HUES48 (cell line): ENCODE data around the gene LIPT1.
"Not testable (repeated sequence)": the region's sequence is repeated elsewhere in the genome, so short reads cannot be mapped to it uniquely, and the experiment has no call there.

Experiments
- H3K27ac ChIP-seq: one replicate; pipeline ENCODE4 v1.7.0; 2013; ENCODE audit warnings: low read depth, low read length, inconsistent platforms
- H3K27me3 ChIP-seq: 2 replicates; pipeline ENCODE4 v1.6.1; 2013; ENCODE audit warnings: mild to moderate bottlenecking, low read length; ENCODE audit not compliant: control insufficient read depth, insufficient read depth
- H3K36me3 ChIP-seq: 2 replicates; pipeline ENCODE4 v1.6.1; 2013; ENCODE audit warnings: low read length; ENCODE audit not compliant: control insufficient read depth, insufficient read depth
- H3K4me1 ChIP-seq: 2 replicates; pipeline ENCODE4 v1.6.1; 2013; ENCODE audit warnings: mild to moderate bottlenecking, low read length; ENCODE audit not compliant: control insufficient read depth, insufficient read depth
- H3K4me3 ChIP-seq: 2 replicates; pipeline ENCODE4 v1.5.1; 2013; ENCODE audit warnings: mild to moderate bottlenecking, low read depth, low read length
- H3K9ac ChIP-seq: 2 replicates; pipeline ENCODE4 v1.6.1; 2013; ENCODE audit warnings: mild to moderate bottlenecking, low read depth, low read length, moderate library complexity
- H3K9me3 ChIP-seq: 2 replicates; pipeline ENCODE4 v1.6.1; 2013; ENCODE audit warnings: low read length; ENCODE audit not compliant: control insufficient read depth, insufficient read depth

Gene LIPT1

GRCh38 chr2:99154643-99155536 lies at the start of gene LIPT1, which contains the start of gene TSGA10:
Gene LIPT1, plus strand, starts transcription at chr2:99154967. Its CDS starts 6,991 bp downstream, at chr2:99161958.
Gene TSGA10, minus strand, starts transcription at chr2:99154942. Its CDS starts 45,503 bp downstream, at chr2:99109439.
- peak within 1 kb of the TSS; percentile 83 for H3K27ac ChIP-seq

GRCh38 chr2:99106913-99107312 lies 47.9 kb upstream of the LIPT1 start:
- Histone ChIP-seq H3K4me3 (no peak overlapping the region), H3K9ac (no peak overlapping the region), H3K9me3 (no peaks in the 10 kb centered on the region), H3K27ac (no peak overlapping the region), H3K36me3 (no peaks in the 10 kb centered on the region), H3K27me3 (no peaks in the 10 kb centered on the region), H3K4me1 (no peaks in the 10 kb centered on the region)

More at GRCh38 chr2:99154643-99155536, at the start of gene LIPT1, which contains the start of gene TSGA10:
- H3K27me3 ChIP-seq = no peaks in the 10 kb centered on the region
- H3K9me3 ChIP-seq = no peaks in the 10 kb centered on the region
- H3K4me3 ChIP-seq = peak within 1 kb of the TSS; percentile 93
- H3K9ac ChIP-seq = peak within 1 kb of the TSS; percentile 90
- peaks cover 23% of the 10 kb centered on the region for H3K36me3 ChIP-seq
- peaks cover 5% of the 10 kb centered on the region for H3K4me1 ChIP-seq

DNA sequence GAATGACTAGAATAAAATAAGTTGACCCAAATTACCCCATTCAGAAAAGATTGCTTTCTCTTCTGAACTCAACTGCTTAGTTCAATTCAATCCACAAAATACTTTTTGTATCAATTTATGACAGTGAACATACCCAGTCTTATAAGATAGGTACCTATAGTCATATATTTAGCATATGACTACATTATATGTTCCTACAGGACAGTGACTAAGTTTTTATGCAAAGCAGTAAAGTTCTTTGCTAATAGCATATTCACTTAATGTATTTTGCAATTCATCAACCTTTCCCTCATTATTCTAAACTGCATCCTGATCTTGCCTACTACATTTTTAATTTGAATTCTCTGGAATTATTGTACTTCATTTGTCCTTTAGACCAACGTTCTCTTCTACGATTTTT lies 43.5 kb upstream of the LIPT1 start:
- Histone ChIP-seq H3K27me3 (no peaks in the 10 kb centered on the region), H3K36me3 (no peaks in the 10 kb centered on the region), H3K9me3 (no peaks in the 10 kb centered on the region), H3K4me3 (no peak overlapping the region), H3K27ac (no peak overlapping the region), H3K9ac (no peak overlapping the region), H3K4me1 (no peaks in the 10 kb centered on the region)

DNA sequence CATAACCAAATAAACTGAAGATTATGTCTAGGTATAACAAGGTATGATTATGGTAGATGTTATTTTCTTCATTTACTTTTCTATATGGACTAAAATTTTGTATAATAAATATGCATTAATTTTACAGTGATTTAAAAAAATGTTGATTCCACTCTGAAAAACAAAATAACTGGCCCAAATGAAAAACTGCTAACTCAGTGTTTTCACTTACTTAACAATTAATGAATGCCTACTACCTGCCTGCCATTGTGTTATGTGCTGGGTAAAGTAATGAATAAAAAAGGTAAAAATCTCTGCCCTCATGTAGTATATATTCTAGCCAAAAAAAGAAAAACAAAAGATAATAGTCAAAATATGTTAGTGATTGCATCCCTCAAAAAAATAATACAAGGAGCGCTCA lies 42.8 kb upstream of the LIPT1 start:
- Histone ChIP-seq H3K27ac (no peak overlapping the region), H3K36me3 (no peaks in the 10 kb centered on the region), H3K4me1 (no peaks in the 10 kb centered on the region), H3K4me3 (no peak overlapping the region), H3K9ac (no peak overlapping the region), H3K9me3 (no peaks in the 10 kb centered on the region), H3K27me3 (no peaks in the 10 kb centered on the region)

DNA sequence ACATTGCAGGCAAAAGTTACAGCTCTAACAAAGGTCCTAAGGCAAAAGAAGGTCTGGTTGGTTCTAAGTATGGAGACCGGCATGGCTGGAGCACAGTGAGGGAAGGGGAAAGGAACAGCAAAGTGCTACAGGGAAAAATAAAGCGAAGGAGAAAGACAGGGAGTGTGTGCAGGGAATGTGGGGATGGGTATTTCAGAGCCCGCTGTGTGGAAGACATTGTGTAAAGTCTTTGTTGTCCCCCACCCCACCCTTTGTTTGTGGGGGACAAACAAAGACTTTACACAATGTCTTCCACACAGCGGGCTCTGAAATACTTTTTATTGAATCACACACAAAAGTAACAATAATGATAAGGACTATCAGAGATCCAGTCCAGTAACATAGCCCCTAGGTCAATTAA lies 42.1 kb upstream of the LIPT1 start:
- H3K9me3 ChIP-seq = no peaks in the 10 kb centered on the region

GRCh38 chr2:99127981-99128380 lies 26.8 kb upstream of the LIPT1 start:
- no peak overlapping the region for H3K4me3 ChIP-seq
- no peak overlapping the region for H3K9ac ChIP-seq
- H3K27me3 ChIP-seq = no peaks in the 10 kb centered on the region
- peaks cover 5% of the 10 kb centered on the region for H3K9me3 ChIP-seq
- H3K36me3 ChIP-seq = peaks cover 12% of the 10 kb centered on the region
- no peak overlapping the region for H3K27ac ChIP-seq
- H3K4me1 ChIP-seq = no peaks in the 10 kb centered on the region

More for the DNA sequence above, 42.1 kb upstream of the LIPT1 start:
- H3K27ac ChIP-seq = no peak overlapping the region
- no peaks in the 10 kb centered on the region for H3K36me3 ChIP-seq
- no peak overlapping the region for H3K9ac ChIP-seq
- H3K27me3 ChIP-seq = no peaks in the 10 kb centered on the region
- no peak overlapping the region for H3K4me3 ChIP-seq
- H3K4me1 ChIP-seq = no peaks in the 10 kb centered on the region

- not testable (repeated sequence) for H3K27me3 ChIP-seq, H3K4me3 ChIP-seq, H3K36me3 ChIP-seq, H3K9ac ChIP-seq, H3K4me1 ChIP-seq, H3K27ac ChIP-seq
- peaks cover 34% of the 10 kb centered on the region for H3K9me3 ChIP-seq
Measured at GRCh38 chr2:99135044-99135556, 19.7 kb upstream of the LIPT1 start.

- H3K9ac ChIP-seq = no peak overlapping the region
- H3K27me3 ChIP-seq = no peaks in the 10 kb centered on the region; the same call in 1 of the 2 replicates
- peaks cover 24% of the 10 kb centered on the region for H3K9me3 ChIP-seq
- H3K4me1 ChIP-seq = 0 out of 2 replicates have a peak, but pooled peaks cover 4% of the 10 kb centered on the region
- H3K4me3 ChIP-seq = no peak overlapping the region
- no peaks in the 10 kb centered on the region for H3K36me3 ChIP-seq
- H3K27ac ChIP-seq = no peak overlapping the region
Measured at GRCh38 chr2:99139003-99139402, 15.8 kb upstream of the LIPT1 start.

DNA sequence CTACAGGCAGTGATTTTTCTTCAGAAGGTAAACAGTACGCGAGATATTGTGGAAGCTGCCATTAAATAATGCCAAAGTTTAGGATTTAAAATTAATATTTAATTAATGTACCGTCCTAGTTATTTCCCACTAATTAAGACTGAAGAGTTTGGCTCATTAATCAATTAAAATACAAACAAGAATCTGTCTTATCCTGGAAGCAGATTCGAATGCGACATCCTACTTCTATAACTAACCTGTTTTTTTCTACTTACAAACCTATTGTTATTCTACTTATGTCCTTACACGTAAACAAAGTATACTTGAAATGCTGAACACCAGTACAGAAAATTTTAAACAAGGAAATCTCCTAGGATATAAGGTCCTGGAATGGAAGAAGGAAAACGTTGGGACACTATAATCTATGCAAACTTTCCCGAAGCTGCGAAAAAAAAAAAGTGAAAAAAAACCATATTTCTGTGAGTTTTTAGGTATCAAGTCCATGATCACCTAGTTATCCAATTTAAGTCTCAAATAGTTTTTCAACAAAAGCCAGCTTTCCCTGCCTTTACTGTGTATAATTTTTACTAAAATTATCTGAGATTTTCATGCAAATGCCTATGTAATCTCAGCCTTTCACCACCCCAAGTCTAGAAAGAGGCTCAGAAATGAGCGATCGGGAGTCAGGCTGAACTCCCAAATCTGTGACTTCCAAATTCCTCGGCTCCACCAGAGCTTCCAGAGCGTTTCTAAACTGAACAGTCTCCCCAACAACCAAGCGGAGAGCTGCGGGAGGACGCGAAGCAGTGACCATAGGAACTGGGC lies 14.5 kb upstream of the LIPT1 start:
- peak overlapping the region; percentile 48 for H3K9ac ChIP-seq
- peak overlapping the region; percentile 92 for H3K27ac ChIP-seq
- peak overlapping the region; percentile 83 for H3K4me3 ChIP-seq
- H3K36me3 ChIP-seq = no peaks in the 10 kb centered on the region
- H3K4me1 ChIP-seq = 0 out of 2 replicates have a peak, but pooled peaks cover 4% of the 10 kb centered on the region
- H3K27me3 ChIP-seq = no peaks in the 10 kb centered on the region; the same call in 1 of the 2 replicates
- H3K9me3 ChIP-seq = peaks cover 13% of the 10 kb centered on the region; the same call in 1 of the 2 replicates

DNA sequence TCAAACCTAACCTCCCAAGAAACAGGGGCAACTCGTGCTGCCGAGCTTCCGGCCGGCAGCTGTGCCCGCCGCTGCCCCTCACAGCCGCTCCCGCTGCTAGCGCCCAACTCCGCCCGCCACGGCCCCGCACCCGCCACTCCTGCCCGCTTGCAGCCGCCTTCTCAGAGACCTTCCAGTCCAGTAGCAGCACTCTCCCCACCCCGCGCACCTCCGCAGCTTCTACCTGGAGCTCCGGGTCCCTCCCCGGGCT lies 14.0 kb upstream of the LIPT1 start:
- 0 out of 2 replicates have a peak, but pooled peaks cover 4% of the 10 kb centered on the region for H3K4me1 ChIP-seq
- peak overlapping the region; percentile 83 for H3K4me3 ChIP-seq
- H3K9me3 ChIP-seq = peaks cover 9% of the 10 kb centered on the region; the same call in 1 of the 2 replicates
- no peaks in the 10 kb centered on the region; the same call in 1 of the 2 replicates for H3K27me3 ChIP-seq
- peak overlapping the region; percentile 48 for H3K9ac ChIP-seq
- H3K36me3 ChIP-seq = no peaks in the 10 kb centered on the region
- H3K27ac ChIP-seq = peak overlapping the region; percentile 92
